B cell (primary cell): Measurements from ENCODE around the gene DYNLRB2. TPM values are rescaled to one million over a fixed set of nuclear protein-coding genes. Genes with fewer than 3 reads are reported as not detected.

Experiments used
- ATAC-seq: fragments of 200-7000 bp; cut with Tn5 transposase; one replicate; pipeline ENCODE4 v1.10.0; 2021; ENCODE audit warnings: low read depth, mild to moderate bottlenecking, moderate number of reproducible peaks, moderate library complexity
- CTCF ChIA-PET: fragments of 350-600 bp; sonication (Branson Sonifier 250); formaldehyde crosslinking; loops from one replicate; lab custom pipeline; 2021; ENCODE audit warnings: antibody characterized with exemption, inconsistent platforms; lab: Charles Lee
- POLR2A ChIA-PET: fragments of 350-600 bp; sonication (Branson Sonifier 250); formaldehyde crosslinking; loops from one replicate; lab custom pipeline; 2021; ENCODE audit warnings: antibody characterized with exemption; lab: Charles Lee
- DNase-seq: peaks from one replicate; pipeline ENCODE4 v3.0.0; 2013
- H2AFZ ChIP-seq: 2 replicates; pipeline ENCODE4 v1.6.1; 2012; ENCODE audit warnings: mild to moderate bottlenecking, low read depth, low read length; ENCODE audit not compliant: insufficient read depth, poor library complexity, severe bottlenecking
- H3K27ac ChIP-seq, 2 donors: 1 replicate in 1 of 2; 2 replicates in 1 of 2; pipeline ENCODE4 v1.5.1; 2012 to 2013; ENCODE audit warnings: low read length in 2 of 2, mild to moderate bottlenecking in 2 of 2, moderate library complexity in 1 of 2
- H3K27me3 ChIP-seq, 4 experiments: fragments of 200-600 bp in 1 of 4; sonication (generic) in 1 of 4; replicated peaks in 1 of 4; 1 replicate in 2 of 4; 2 replicates in 2 of 4; pipeline versions ENCODE4 v1.6.1 to v1.7.0; 2013 to 2016; ENCODE audit warnings: low read length in 3 of 4, mild to moderate bottlenecking in 2 of 4, mixed read lengths in 1 of 4, moderate library complexity in 1 of 4; ENCODE audit not compliant: insufficient read depth in 4 of 4, control insufficient read depth in 3 of 4; ENCODE audit errors: control extremely low read depth in 1 of 4
- H3K36me3 ChIP-seq, 2 experiments: replicated peaks in 1 of 2; 1 replicate in 1 of 2; 2 replicates in 1 of 2; pipeline versions ENCODE4 v1.6.1 to v1.7.1; 2013; ENCODE audit warnings: low read length in 1 of 2; ENCODE audit not compliant: insufficient read depth in 2 of 2, control insufficient read depth in 1 of 2; ENCODE audit errors: control extremely low read depth in 1 of 2, extremely low read depth in 1 of 2
- H3K4me1 ChIP-seq, 2 donors: fragments of 200-600 bp in 1 of 2; sonication (generic) in 1 of 2; 1 replicate in 1 of 2; 2 replicates in 1 of 2; pipeline versions ENCODE4 v1.5.1 to v1.6.1; 2013 to 2017; ENCODE audit warnings: low read length in 2 of 2; ENCODE audit not compliant: control insufficient read depth in 2 of 2, insufficient read depth in 2 of 2
- H3K4me2 ChIP-seq: replicated peaks from 2 replicates; pipeline ENCODE3; 2012; ENCODE audit warnings: mild to moderate bottlenecking, low read depth, low read length; ENCODE audit not compliant: poor library complexity, severe bottlenecking
- H3K4me3 ChIP-seq, 5 experiments: fragments of 200-600 bp in 1 of 5; sonication (generic) in 1 of 5; 1 replicate in 3 of 5; 2 replicates in 2 of 5; pipeline versions ENCODE4 v1.5.1 to v1.7.0; 2011 to 2016; ENCODE audit warnings: low read length in 4 of 5, mild to moderate bottlenecking in 4 of 5, low read depth in 2 of 5, control low read depth in 1 of 5, moderate library complexity in 1 of 5; ENCODE audit not compliant: insufficient read depth in 1 of 5; ENCODE audit errors: control extremely low read depth in 1 of 5, extremely low read depth in 1 of 5
- H3K79me2 ChIP-seq: fragments of 200-600 bp; sonication (generic); one replicate; pipeline ENCODE4 v1.6.0; 2016; ENCODE audit warnings: low read length; ENCODE audit not compliant: control insufficient read depth, insufficient read depth
- H3K9ac ChIP-seq: fragments of 200-600 bp; sonication (generic); 2 replicates; pipeline ENCODE4 v1.6.1; 2017; ENCODE audit warnings: mild to moderate bottlenecking, low read length, moderate library complexity
- H3K9me3 ChIP-seq, 3 donors: one replicate each; pipeline versions ENCODE4 v1.6.1 to v1.7.1; 2013; ENCODE audit warnings: low read length in 2 of 3; ENCODE audit not compliant: control insufficient read depth in 2 of 3, insufficient read depth in 1 of 3; ENCODE audit errors: control extremely low read depth in 1 of 3
- H4K20me1 ChIP-seq: 2 replicates; pipeline ENCODE4 v1.6.0; 2012; ENCODE audit warnings: mild to moderate bottlenecking, low read length; ENCODE audit not compliant: insufficient read depth, control insufficient read depth, poor library complexity, severe bottlenecking
- H3K27ac Mint-ChIP-seq: one replicate; pipeline ENCODE4 v1.8.0; 2021; ENCODE audit warnings: mixed read lengths
- H3K27me3 Mint-ChIP-seq: one replicate; pipeline ENCODE4 v1.8.0; 2021; ENCODE audit warnings: mixed read lengths
- H3K4me1 Mint-ChIP-seq: one replicate; pipeline ENCODE4 v1.8.0; 2021; ENCODE audit warnings: mixed read lengths
- H3K4me3 Mint-ChIP-seq: one replicate; pipeline ENCODE4 v1.8.0; 2021; ENCODE audit warnings: mixed read lengths
- H3K9me3 Mint-ChIP-seq: one replicate; pipeline ENCODE4 v1.8.0; 2022; ENCODE audit warnings: mixed read lengths; ENCODE audit not compliant: insufficient read depth
- CTCF ChIP-seq: fragments of 200-600 bp; IDR thresholded peaks from one replicate; pipeline ENCODE4 v1.8.0; 2022; ENCODE audit warnings: antibody characterized with exemption, mild to moderate bottlenecking
- EZH2 ChIP-seq: IDR thresholded peaks from 2 replicates; pipeline ENCODE4 v1.6.1; 2012; ENCODE audit warnings: borderline replicate concordance, low read depth, mild to moderate bottlenecking, moderate library complexity, low read length; ENCODE audit not compliant: insufficient read depth, poor library complexity, severe bottlenecking
- WGBS: methylation state at CpG from one replicate; pipeline ENCODE4 v1.1.5; 2013; ENCODE audit warnings: missing lambda C conversion rate; ENCODE audit not compliant: insufficient coverage; 5-methylcytosine and 5-hydroxymethylcytosine counted together
- intact Hi-C: fragments of 100-400 bp; cut with micrococcal nuclease; formaldehyde crosslinking; loops from one replicate; pipeline ENCODE4 v1.10.0; 2022
- polyA plus RNA-seq: library from polyadenylated mRNA; depleted of rRNA; stranded (reverse); fragments of >200 nt; gene quantifications from 2 replicates; pipeline ENCODE4 v1.2.3, GENCODE V29; 2012
- total RNA-seq, 2 donors: library from RNA; stranded (reverse); fragments of 120-200 nt in 1 of 2; gene quantifications; 1 replicate in 1 of 2; 2 replicates in 1 of 2; pipeline versions ENCODE4 v1.2.3 to v1.2.4, GENCODE V29; 2013 to 2022

The DYNLRB2 gene
- total and polyA plus RNA-seq, 2 donors (not counting 1 experiment from before 2014, with no cell fraction given): not detected

GRCh38 chr16:80541306-80541694, 507 bp downstream of the DYNLRB2 start:
- Histone ChIP-seq H3K36me3 (no peaks in the 10 kb centered on the region), H3K4me2 (peak overlapping the region; percentile 90), H3K4me3 (peak overlapping the region in 4 of 5 experiments; percentile 59 to 82 (median 70)), H2AFZ (peak overlapping the region; percentile 94), H4K20me1 (no peaks in the 10 kb centered on the region), H3K4me1 (peaks cover 8 to 11% of the 10 kb centered on the region in 2 donors), H3K27me3 (peaks cover 0 to 2% (median 0%) of the 10 kb centered on the region in 4 experiments), H3K9ac (peak overlapping the region; percentile 75), H3K27ac (peak overlapping the region in 1 of 2 donors; percentile 84), H3K9me3 (no peaks in the 10 kb centered on the region), H3K79me2 (no peaks in the 10 kb centered on the region)
- no peak for ATAC-seq
- peaks cover 9% of the 10 kb centered on the region for H3K27me3 Mint-ChIP-seq
- WGBS: 0% methylated on average over 1 of the region's 6 CpGs
- no peak for DNase-seq
- ChIA-PET CTCF (interaction anchor here (4.5 kb wide), 1 partner anchor 15 kb away, joined by 28 read pairs; no protein-coding TSS in a partner anchor), POLR2A (no interaction called here)
- H3K27ac Mint-ChIP-seq: peak overlapping the region; percentile 98
- H3K4me1 Mint-ChIP-seq: peaks cover 14% of the 10 kb centered on the region
- H3K4me3 Mint-ChIP-seq: peak overlapping the region; percentile 97
- H3K9me3 Mint-ChIP-seq: no peaks in the 10 kb centered on the region
- TF ChIP-seq CTCF (no peak), EZH2 (no peak)
- intact Hi-C loops: loop anchor here (2.0 to 5.0 kb wide), 4 partner anchors 131 to 536 kb away; partner anchors contain the start of genes C16orf46 and CDYL2

- POLR2A ChIA-PET: no interaction called here
- H3K4me3 Mint-ChIP-seq: no peak overlapping the region
Measured at GRCh38 chr16:80543162-80543561, 2.4 kb downstream of the DYNLRB2 start.

More at GRCh38 chr16:80543162-80543561, 2.4 kb downstream of the DYNLRB2 start:
- intact Hi-C loops: loop anchor here (5.0 kb wide), 3 partner anchors 129 to 349 kb away; partner anchors contain the start of gene CDYL2
- Mint-ChIP-seq H3K27me3 (peaks cover 3% of the 10 kb centered on the region), H3K4me1 (peaks cover 14% of the 10 kb centered on the region), H3K27ac (no peak overlapping the region), H3K9me3 (no peaks in the 10 kb centered on the region)
- H3K27me3 ChIP-seq: no peaks in the 10 kb centered on the region
- TF ChIP-seq EZH2 (no peak), CTCF (no peak)
- CTCF ChIA-PET: interaction anchor here (0.9 kb wide), 1 partner anchor 17 kb away, joined by 4 read pairs; no protein-coding TSS in a partner anchor
- no peak overlapping the region for H3K4me3 ChIP-seq
- peaks cover 8 to 11% of the 10 kb centered on the region in 2 donors for H3K4me1 ChIP-seq
- H3K36me3 ChIP-seq: no peaks in the 10 kb centered on the region
- no peak overlapping the region for H2AFZ ChIP-seq
- H3K9me3 ChIP-seq: no peaks in the 10 kb centered on the region
- no peak for DNase-seq
- H3K79me2 ChIP-seq: no peaks in the 10 kb centered on the region
- H3K4me2 ChIP-seq: no peak overlapping the region
- ATAC-seq: no peak
- no peak overlapping the region for H3K9ac ChIP-seq
- H4K20me1 ChIP-seq: no peaks in the 10 kb centered on the region
- no peak overlapping the region for H3K27ac ChIP-seq
- no CpG with 5 or more reads among the region's 2 CpGs for WGBS
